HG02981 (cell line): ENCODE results near the gene TGM1.
A peak's percentile ranks its signal among the peaks of the same experiment; 100 is the strongest.

Experiments
- ATAC-seq: cut with Tn5 transposase; IDR thresholded peaks from one replicate; pipeline ENCODE4 v1.9.1; 2021; ENCODE audit warnings: mild to moderate bottlenecking, moderate library complexity; ENCODE audit not compliant: unreplicated experiment

Gene TGM1

DNA sequence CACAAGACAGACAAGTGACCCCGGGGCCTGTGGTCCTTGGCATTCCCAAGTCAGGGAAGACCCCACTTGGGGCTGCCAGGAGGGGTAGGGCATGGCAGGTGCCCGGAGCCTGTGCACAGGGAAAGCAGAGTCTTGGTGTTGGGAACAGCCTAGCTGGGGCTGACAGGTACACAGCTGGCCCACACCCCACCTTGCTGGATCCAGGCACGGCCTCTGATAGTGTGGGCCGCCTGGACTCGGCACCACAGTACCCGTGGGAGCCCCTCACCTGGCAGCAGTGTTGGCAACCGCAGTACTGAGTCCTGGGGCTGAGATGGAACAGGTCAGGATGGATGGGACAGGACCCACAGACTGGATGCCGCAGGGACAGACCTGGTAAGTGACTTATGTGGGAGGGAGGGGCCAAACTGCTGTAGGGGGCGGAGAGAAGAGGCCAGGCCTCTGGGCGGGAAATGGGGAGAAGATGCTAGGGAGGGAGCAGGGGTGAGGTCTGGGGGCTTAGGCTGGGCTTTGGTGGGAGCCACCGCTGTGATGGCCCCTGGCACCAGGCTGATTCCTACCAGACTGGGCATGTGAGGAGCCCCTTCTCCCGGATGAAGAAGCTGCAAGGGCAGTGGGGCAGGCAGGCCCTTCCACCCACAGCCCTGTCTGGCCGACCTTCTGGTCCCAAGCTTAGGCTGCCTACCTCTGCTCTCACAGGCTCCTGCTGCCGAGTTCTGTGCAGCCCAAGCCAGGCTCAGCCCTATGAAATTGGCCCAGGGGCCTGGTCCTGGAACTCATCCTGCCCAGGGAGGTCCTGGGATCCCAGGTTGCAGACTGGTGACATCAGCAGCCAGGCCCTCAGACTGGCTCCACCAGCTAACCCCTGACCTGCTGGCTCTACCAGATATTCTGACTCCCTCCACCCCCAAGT lies at the start of gene TGM1:
TGM1 (minus strand) TSS at position 357 of the 913 bp plus-strand sequence. CDS start 825 bp downstream, outside the sequence.
- ATAC-seq = no peak

DNA sequence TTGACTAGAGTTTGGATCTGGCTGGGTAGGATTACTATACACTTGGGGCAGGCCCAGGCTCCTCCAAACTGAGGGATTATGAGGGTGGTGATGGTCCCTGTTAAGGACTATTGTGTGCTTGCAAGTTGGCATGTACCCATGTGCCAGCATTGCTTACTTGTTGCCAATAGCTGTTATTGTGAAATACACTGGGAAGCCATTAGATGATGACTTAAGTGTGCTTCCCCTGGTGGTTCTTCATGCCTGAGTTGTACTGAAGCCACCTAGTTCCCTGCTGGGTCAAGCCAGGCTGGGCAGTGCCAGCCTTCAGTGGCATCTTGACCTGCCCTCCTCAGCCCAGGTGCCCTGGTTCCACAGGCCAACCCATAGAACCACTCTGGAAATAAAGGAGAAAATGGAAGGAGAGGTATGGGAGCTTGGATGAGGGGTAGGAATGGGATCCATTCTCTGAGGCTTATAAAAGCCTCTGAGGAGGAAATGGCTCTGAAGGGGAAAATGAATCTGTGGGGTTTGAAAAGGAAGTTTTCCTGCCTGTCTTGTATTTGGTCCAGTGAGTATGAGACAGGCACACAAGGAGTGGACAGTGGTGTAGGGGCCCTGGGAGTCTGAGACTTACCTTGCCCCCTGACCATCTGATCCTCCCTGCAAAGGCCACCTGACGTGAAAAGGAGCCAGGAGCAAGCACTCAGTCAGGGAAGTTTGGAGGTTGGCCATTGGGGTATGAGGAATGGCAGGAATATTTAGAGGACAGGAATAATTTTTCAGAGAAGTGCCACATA lies 49.0 kb upstream of the TGM1 start:
- ATAC-seq = no peak

DNA sequence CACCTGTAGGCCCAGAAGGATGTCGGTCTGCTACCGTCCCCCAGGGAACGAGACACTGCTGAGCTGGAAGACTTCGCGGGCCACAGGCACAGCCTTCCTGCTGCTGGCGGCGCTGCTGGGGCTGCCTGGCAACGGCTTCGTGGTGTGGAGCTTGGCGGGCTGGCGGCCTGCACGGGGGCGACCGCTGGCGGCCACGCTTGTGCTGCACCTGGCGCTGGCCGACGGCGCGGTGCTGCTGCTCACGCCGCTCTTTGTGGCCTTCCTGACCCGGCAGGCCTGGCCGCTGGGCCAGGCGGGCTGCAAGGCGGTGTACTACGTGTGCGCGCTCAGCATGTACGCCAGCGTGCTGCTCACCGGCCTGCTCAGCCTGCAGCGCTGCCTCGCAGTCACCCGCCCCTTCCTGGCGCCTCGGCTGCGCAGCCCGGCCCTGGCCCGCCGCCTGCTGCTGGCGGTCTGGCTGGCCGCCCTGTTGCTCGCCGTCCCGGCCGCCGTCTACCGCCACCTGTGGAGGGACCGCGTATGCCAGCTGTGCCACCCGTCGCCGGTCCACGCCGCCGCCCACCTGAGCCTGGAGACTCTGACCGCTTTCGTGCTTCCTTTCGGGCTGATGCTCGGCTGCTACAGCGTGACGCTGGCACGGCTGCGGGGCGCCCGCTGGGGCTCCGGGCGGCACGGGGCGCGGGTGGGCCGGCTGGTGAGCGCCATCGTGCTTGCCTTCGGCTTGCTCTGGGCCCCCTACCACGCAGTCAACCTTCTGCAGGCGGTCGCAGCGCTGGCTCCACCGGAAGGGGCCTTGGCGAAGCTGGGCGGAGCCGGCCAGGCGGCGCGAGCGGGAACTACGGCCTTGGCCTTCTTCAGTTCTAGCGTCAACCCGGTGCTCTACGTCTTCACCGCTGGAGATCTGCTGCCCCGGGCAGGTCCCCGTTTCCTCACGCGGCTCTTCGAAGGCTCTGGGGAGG lies 47.9 kb upstream of the TGM1 start, which contains the start of gene LTB4R:
LTB4R (plus strand) TSS at position 857 of the 959 bp plus-strand sequence. CDS start 4,150 bp downstream, outside the sequence.
- peak; percentile 67 for ATAC-seq

DNA sequence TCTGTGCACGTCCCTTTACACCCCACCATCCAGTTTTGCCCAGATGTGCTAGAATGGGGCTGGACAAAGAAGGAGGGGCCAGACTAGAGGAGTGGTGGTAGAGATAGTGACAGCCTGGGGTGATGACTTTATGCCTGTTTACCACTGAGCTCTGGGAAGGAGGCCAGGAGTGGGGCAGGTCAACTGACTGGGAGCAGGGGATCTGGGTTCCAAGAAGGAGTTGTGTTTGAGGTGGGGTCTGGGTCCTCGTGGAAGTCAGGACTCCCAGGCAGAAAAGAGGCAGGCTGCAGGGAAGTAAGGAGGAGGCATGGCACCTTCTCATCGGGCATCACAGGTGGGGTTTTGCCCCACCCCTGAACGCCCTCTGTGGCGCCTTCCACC lies 47.3 kb upstream of the TGM1 start:
- ATAC-seq = no peak

DNA sequence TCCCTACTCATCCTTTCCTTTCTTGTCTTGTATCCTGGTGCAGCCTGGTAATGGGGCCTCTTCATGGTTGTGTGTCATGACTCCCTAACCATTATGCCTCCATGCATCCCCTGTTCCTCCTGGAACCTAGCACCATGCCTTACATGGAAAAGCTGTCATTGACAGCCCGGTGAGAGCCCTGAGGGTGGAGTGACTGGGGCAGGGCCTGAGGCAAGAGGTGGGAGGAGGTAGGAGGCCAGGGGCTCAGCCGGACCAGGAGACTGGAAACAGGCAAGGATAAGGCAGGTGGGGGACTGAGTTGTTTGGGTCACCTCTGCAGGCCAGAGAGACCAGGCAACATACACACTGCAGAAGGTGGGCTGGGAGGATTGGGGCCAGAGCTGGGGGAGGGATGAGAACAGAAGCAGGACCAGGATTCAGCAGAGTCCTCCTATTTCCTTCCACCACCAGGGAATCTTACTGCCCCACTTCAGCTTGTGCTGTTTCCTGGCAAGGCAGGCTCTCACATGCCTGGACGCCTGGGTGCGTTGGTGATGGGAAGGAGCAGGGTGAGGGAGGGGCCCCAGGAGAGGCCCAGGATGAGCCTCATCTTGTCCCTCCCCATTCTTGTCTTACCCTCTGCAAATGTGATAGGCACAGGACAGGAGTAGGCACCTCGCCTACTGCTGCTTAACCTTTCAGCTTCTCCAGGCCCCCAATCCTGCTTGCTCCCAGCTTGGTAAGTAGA lies 46.7 kb upstream of the TGM1 start, which contains the start of gene LTB4R2:
LTB4R2 (plus strand) TSS at position 603 of the 727 bp plus-strand sequence. CDS start 525 bp downstream, outside the sequence.
- ATAC-seq = no peak

DNA sequence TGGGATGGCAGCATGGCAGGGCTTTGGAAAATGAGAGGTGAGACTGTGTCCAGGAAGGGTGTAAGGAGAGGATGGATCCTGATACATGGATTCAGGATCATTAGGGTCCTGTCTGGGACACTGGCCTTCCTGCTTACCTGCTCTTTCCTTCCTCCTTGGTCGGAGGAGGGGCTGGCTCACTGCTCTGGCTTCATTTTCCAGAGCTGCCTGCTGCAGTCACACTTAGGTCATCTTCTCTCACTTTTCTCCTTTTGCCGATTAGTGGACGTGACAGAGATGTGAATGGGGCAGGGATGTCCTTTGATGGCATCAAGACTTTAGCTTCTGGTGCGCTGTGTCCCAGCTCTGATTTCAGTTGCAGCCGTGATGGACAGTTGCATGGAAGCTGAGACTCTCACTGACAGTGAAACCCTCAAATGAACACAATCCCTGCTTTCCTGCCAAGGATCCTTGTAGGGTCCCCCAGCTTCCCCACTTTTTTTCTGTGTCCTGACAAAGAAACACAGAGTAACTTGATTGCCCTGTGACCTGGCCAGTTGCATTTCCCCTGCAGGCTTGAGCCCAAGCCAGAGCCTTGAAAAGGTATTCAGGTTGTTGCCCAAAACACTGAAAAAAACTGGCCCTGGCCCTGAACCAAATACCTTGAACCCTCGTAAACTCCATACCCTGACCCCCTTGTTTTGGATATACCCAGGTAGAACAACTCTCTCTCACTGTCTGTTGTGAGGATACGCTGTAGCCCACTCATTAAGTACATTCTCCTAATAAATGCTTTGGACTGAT lies 45.6 kb upstream of the TGM1 start:
- no peak for ATAC-seq

DNA sequence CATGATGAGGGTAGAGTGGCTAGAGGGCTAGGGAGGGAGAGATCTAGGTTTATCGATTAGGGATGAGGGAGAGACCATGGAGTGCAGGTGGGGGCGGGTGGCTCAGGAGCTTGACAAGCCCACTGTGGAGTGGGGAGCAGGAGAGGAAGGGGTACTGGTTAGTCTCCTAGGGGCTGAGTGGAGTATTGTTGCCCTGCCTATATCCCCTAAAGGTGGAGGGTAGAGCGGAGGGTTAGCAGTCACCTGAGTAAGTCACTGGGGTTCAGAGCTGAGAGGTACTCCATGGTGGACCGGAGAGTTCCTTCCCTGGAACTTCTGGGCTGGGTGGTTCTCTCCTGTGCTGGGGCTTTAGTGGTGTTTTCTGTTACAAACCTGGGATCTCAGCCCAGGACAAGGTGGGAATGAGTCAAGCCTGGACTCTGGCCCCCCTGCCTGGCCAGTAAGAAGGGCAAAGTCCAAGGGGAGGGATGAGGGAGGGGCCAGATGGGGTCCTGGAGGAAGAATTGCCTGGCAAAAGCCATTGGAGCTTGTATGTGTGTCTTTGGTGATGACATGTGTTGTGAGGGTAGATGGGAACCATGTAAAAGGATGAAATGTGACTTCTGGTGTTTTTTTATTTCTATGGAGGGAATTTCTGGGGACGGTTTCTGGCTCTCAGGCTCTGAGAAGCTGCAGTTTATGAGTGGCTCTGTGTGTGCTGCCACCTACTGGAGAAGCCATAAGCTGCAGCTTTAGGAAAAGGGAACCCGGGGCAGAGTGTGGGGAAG lies 44.8 kb upstream of the TGM1 start, which contains the start of gene CIDEB:
CIDEB (minus strand) TSS at position 403 of the 767 bp plus-strand sequence; CDS start at position 284, 119 bp downstream.
- ATAC-seq = no peak

DNA sequence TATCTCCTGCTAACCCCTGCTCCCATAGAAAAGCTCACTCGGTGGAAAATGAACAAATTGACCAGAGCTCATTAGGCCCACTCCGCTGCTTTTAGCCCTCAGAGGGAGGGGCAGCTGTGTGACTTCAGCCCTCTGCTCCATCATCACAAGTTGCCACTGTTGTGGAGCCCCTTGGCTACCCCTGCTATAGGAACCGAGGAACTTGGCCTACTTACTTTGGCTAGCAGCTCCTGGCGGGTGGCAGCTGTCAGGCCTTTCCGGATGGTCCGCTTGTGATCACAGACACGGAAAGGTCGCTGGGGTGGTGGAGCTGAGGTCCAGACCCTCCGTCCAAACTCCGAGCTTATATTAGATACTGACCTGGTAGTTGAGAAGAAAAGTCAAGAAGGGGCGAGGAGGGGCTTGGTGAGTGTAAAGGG lies 44.2 kb upstream of the TGM1 start:
- no peak for ATAC-seq

DNA sequence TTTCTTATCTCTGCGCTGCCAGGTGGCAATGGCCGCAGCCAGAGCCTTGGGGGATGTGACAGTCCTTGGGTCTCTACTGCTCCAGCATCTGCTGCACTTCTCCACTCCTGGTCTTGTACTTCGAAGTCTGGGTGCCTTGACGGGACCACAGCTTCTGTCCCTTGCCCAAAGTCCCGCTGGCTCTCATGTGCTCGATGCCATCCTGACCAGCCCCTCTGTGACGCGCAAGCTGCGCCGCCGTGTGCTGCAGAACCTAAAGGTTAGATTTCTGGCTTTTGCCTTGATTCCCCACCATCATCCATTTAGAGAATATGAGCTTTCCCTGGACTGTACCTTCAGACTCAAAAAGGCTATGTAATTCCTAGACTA lies 41.0 kb upstream of the TGM1 start:
- ATAC-seq = no peak

DNA sequence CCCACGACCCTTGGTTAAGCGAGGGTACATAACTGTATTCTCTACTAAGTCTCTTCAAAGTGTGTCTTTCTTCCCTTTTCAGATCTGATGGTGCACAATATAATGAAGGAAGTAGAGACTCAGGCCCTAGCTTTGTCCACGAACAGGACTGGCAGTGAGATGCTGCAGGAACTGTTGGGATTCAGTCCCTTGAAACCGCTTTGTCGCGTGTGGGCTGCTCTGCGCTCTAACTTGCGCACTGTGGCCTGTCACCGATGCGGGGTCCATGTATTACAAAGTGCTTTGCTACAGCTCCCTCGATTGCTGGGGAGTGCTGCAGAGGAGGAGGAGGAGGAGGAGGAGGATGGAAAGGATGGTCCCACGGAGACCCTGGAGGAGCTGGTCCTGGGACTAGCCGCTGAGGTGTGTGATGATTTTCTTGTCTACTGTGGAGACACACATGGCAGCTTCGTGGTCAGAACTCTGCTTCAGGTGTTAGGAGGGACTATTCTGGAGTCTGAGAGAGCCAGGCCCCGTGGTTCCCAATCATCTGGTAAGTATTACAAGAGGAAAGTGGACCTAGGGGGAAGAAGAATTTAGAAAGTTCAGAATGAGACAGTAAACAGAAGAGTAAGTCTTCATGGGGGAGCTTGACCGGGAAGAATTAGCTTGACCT lies 37.5 kb upstream of the TGM1 start:
- no peak for ATAC-seq

DNA sequence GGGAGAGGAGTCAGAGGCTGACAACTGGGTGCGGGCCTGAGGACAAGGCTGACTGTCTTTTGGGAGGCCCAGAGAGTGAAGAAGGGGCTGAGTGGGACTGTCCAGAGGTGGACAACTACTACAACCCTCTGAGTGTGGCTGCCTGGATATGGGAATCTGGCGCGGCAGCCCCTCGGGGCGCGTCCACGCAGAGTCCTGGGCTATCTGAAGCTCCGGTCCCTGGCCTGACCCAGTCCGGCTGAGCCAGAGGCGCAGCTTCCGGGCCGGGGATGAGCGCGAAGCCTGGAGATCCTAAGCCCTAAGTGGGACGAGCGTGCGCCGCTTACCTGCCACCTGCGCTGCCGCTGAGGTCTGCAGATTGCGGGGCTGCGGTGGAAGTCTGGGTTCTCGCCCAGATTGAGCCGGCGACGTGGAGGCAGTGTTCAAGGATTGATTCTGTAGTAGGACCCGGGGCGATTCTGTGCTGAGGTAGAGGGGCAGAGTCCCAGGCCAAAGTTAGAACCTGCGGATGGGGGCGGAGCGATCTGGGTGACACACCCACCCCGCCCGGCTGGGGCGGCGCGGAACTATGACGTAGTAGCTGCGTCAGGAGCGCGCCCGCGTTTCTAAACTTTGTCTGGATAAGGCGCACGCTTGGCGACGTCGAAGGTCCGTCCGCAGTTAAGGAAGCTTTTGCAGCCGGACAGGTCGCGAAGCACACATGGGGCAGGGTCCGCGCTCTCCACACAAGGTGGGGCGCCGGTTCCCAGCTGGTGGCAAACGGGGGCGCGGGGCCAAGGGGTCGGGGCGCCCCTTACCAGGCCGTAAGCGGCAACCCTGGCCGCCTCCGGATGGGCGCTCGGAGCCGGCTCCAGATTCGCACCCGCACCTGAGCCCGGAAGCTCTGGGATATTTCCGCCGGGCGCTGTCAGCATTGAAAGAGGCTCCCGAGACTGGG lies 36.5 kb upstream of the TGM1 start, which contains the start of the genes DHRS1 and NOP9:
DHRS1 (minus strand) TSS at position 526 of the 937 bp plus-strand sequence. CDS start 674 bp downstream, outside the sequence.
NOP9 (plus strand) TSS at position 596 of the 937 bp plus-strand sequence; CDS start at position 701, 105 bp downstream.
- peak; percentile 63 for ATAC-seq

DNA sequence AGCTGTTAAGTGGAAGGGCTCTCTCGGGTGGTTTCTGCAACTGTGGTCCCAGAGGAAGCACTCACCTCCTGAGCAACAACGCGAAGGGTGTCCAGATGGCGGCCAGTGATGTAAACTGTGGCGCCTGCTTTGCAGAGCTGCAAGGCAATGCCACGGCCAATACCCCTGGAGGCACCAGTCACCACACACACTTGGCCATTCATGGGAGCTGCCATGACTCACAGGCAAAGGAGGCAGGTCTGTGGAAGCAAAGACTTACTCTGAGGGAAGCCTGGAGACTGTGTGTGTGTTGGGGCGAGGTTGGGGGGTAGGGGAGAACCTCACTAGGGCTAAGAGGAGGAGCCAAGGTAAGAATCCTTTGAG lies 35.9 kb upstream of the TGM1 start:
- ATAC-seq = no peak

DNA sequence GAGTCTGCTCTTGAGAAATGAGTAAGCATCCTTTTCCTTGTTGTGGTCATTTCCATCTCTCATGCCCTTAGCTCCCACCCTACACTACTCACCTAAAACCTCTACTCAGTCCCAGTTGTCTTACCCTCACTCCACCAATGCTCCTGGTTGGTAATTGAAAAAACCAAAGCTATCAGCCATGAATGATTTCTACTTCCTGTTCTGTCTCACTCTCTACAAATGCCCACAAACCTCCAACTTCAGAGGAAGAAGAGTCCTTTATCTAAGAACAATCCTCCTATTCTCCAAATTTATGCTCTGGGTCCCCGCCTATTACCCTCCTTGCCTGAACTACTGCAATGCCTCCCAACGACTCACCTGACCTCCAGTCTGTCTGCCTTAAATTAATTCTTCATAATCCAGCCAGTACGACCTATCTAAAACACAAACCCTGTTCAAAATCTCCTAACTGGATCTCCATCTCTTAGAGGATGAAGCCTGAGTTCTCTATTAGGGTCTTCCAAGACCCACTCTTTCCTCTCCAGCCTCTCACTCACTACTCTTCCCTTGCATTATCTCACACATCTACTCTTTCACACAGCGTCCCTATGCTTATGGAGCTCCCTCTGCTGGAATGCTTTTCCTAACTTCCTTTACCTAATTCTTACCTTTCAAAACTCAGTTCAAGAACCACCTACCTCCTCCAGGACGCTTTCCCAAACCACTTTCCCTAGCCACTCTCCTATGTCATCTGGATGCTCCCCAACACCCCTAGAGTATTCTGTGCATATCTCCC lies 34.4 kb upstream of the TGM1 start:
- ATAC-seq = peak; percentile 26

DNA sequence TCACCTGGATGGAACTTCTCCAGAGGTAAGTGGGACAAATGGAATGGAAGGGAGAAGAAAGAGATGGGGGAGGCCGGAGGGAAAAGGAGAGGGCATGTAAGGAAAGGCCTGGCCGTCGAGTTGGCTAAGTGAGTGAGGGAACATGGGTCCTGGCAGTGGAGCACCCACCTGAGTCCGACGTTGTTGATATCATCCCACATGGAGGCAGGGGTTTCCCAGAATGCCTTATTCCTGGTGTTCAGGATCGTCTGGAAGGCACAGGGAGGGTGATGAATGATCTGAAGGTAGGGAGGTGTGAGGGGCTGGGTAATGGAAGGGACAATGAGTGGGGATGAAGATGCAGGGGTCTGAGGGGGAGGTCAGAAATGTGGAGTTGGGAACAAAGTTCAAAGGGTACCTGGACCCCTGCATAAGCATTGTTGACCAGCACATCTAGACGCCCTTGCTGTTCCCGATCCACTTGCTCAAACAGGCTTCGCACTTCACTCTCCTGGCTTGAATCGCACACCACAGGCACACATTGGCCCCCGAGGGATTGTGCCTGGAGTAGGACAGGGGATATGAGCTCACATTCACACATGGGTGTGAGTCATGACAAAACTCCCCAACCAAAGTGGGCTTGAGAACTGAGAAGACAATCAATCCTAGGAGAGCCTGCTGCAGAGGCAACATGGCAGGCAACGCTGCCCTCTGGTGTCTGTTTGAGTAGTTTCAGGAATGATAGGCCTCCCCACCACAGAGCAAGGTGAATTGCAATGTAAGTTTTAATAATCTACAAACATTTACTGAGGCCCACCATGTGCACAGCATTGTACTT lies 33.6 kb upstream of the TGM1 start:
- ATAC-seq = peak; percentile 50

DNA sequence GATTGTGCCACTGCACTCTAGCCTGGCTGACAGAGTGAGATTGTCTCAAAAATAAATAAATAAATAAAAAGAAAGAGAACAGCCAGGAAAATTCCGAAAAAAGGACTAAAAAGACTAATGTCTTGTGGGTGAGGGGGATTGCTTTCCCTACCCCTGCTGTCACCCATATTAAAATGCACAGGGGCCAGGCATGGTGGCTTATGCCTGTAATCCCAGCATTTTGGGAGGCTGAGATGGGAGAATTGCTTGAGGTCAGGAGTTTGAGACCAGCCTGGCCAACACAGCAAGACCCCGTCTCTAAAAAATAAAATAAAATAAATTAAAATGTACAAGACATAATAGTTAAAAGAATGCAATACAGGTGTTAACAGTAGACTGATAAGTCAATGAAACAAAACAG lies 30.5 kb upstream of the TGM1 start:
- no peak for ATAC-seq
